ENCODE results near the gene CD86.

DNA sequence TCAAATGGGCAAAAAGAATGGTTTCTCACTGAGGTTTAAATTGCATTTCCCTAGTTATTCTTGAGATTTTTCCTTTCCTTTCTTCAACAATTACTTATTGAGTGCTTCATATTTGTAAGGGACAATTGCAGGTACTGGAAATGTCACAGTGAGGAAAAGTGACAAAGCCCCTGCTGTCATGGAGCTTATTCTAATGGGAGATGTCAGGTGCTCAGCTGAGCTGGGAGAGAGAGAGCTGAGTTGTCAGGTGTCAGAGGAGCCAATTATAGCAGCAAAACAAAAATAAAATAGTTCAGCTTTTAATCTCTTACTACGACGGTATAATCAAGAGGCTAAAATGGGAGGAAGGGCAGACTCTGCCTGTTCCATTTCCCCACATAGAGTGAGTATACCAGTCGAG, 42.0 kb downstream of the CD86 start:
- TF ChIP-seq, protein P1, sequence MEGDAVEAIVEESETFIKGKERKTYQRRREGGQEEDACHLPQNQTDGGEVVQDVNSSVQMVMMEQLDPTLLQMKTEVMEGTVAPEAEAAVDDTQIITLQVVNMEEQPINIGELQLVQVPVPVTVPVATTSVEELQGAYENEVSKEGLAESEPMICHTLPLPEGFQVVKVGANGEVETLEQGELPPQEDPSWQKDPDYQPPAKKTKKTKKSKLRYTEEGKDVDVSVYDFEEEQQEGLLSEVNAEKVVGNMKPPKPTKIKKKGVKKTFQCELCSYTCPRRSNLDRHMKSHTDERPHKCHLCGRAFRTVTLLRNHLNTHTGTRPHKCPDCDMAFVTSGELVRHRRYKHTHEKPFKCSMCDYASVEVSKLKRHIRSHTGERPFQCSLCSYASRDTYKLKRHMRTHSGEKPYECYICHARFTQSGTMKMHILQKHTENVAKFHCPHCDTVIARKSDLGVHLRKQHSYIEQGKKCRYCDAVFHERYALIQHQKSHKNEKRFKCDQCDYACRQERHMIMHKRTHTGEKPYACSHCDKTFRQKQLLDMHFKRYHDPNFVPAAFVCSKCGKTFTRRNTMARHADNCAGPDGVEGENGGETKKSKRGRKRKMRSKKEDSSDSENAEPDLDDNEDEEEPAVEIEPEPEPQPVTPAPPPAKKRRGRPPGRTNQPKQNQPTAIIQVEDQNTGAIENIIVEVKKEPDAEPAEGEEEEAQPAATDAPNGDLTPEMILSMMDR (IDR thresholded peaks at IDR 0.05; ENCODE audit: low read depth, low read length, poor library complexity, severe bottlenecking): no peak
- TF ChIP-seq EZH2phosphoT487 (IDR thresholded peaks at IDR 0.05; ENCODE audit: borderline replicate concordance, low read length): no peak

Data from DOHH2 (cell line).